Heart left ventricle (tissue), 16 donors: ENCODE data around the gene MGST2. TPM values are rescaled to one million over a fixed set of nuclear protein-coding genes. Genes with fewer than 3 reads are reported as not detected.

Experiments used
- ATAC-seq, 4 donors: fragments of 200-7000 bp; cut with Tn5 transposase; one replicate each; pipeline ENCODE4 v1.9.1; 2020 to 2022; ENCODE audit warnings: moderate library complexity in 4 of 4, mild to moderate bottlenecking in 3 of 4, moderate number of reproducible peaks in 1 of 4
- DNase-seq, 5 donors: peaks; one replicate each; pipeline ENCODE4 v3.0.0-alpha.2; 2020
- H3K27ac ChIP-seq, 12 donors: fragments of 200-600 bp; sonication (generic) in 4 of 12; one replicate each; pipeline versions ENCODE4 v1.5.0 to v1.8.0; 2016 to 2022; ENCODE audit warnings: mild to moderate bottlenecking in 2 of 12
- H3K27me3 ChIP-seq, 9 donors: fragments of 200-600 bp; sonication (generic) in 2 of 9; one replicate each; pipeline versions ENCODE4 v1.5.1 to v1.8.0; 2016 to 2022; ENCODE audit warnings: mild to moderate bottlenecking in 3 of 9
- H3K36me3 ChIP-seq, 9 donors: fragments of 200-600 bp; sonication (generic) in 2 of 9; one replicate each; pipeline versions ENCODE4 v1.5.0 to v1.8.0; 2018 to 2022; ENCODE audit warnings: mild to moderate bottlenecking in 2 of 9
- H3K4me1 ChIP-seq, 12 donors: fragments of 200-600 bp; sonication (generic) in 4 of 12; one replicate each; pipeline versions ENCODE4 v1.5.0 to v1.8.0; 2016 to 2022; ENCODE audit warnings: mild to moderate bottlenecking in 3 of 12
- H3K4me3 ChIP-seq, 12 donors: fragments of 200-600 bp; sonication (generic) in 4 of 12; one replicate each; pipeline versions ENCODE4 v1.5.0 to v1.8.0; 2017 to 2022; ENCODE audit warnings: mild to moderate bottlenecking in 9 of 12, moderate library complexity in 4 of 12
- H3K9me3 ChIP-seq, 12 donors: fragments of 200-600 bp; sonication (generic) in 4 of 12; one replicate each; pipeline versions ENCODE4 v1.5.0 to v1.8.0; 2016 to 2022; ENCODE audit warnings: mild to moderate bottlenecking in 1 of 12
- POLR2A ChIP-seq, 2 donors: fragments of 450-650 bp; IDR thresholded peaks; one replicate each; pipeline ENCODE4 v1.6.1; 2017; ENCODE audit warnings: antibody characterized with exemption in 2 of 2, mild to moderate bottlenecking in 2 of 2, moderate library complexity in 2 of 2
- WGBS, 4 donors: extraction: QIAGEN DNeasy Blood & Tissue Kit in 2 of 4; methylation state at CpG; one replicate each; pipeline versions ENCODE4 v1.1.5 to v1.1.7; 2013 to 2018; 5-methylcytosine and 5-hydroxymethylcytosine counted together
- intact Hi-C, 10 donors: fragments of 100-400 bp; cut with DNase I; formaldehyde crosslinking; loops; one replicate each; pipeline versions ENCODE4 v1.11.1 to v1.14.2; 2022
- polyA plus RNA-seq, 2 donors: library from polyadenylated mRNA; stranded (reverse); fragments of 200-250 nt; gene quantifications; one replicate each; pipeline ENCODE4 v1.2.3, GENCODE V29; 2013
- total RNA-seq, 9 donors: library from RNA; depleted of rRNA in 2 of 9; stranded (reverse); fragments of >200 nt in 2 of 9; fragmentation: NEBNext Ultra II Directional in 3 of 9; extraction: Animal tissue kit (Norgen Biotek cat#: 25700) in 3 of 9; gene quantifications; one replicate each; pipeline versions ENCODE4 v1.1.0 to v1.2.4, GENCODE V29; 2016 to 2023
- TF ChIP-seq, protein P1 (sequence below), 12 donors: fragments of 200-600 bp; sonication (generic) in 4 of 12; IDR thresholded peaks; one replicate each; pipeline versions ENCODE4 v1.5.0 to v1.8.0; 2018 to 2022; ENCODE audit warnings: antibody characterized with exemption in 12 of 12, mild to moderate bottlenecking in 5 of 12
- donor health status: ischemic (EF 13 %, LVEDD 7.1; RV severe dilation, severe dysfunction).
- donor health status: healthy with polysubstance abuse.
- donor health status: DM: no; HTN: yes; CAD: no.
- donor health status: DM: no; HTN: no; CAD: no.
- donor health status: ischemic (EF 25% LVEDD 6.9; RV normal size, moderate dysfunction).
- donor health status: ischemic (EF 25% LVEDD 5.7; RV mildly dilated, moderate dysfunction).
- donor health status: healthy.
- donor health status: DM: yes; HTN: yes; CAD: no.
- donor health status: ischemic (EF 35%, LVEDD 5.7; RV mildly dilated, moderate dysfunction).
- donor health status: nonischemic (EF 11% LVEDD 7.7; RV severe dilation, severe dysfunction).
- donor health status: DM: yes; HTN: yes; CAD: no.
- donor health status: PGD.
- donor health status: ischemic (EF 29% LVEDD 5.4; RV normal size, mild dysfunction).
- donor health status: nonischemic (EF 23%, LVEDD 6.1; RV moderate dilation, normal function).

MGST2 gene
- total and polyA plus RNA-seq, 11 donors: 86.6 to 209 (median 105) TPM

DNA sequence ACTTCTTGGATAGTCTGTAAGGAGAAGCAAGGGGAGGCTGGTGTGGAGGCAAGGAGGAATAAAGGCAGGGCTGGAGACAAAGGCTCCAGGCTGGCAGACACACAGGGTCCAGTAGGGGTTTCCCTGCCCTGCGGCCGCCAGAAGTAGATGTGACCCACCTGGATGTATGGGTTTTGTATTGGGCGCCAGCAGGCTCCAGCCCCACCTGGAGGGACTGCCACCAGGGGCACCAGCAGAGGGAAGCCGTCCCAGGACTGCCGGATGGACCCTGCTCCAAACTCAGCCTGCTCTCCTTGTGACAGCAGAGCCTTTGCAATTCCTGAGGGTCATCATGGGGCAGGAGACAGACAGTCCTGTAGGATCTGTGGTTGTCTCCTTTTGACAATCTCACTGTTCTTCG, 52.7 kb downstream of the MGST2 start:
- H3K4me1 ChIP-seq: peaks cover 0 to 29% (median 3%) of the 10 kb centered on the region in 12 donors
- intact Hi-C loops: no loop called here
- no peak for DNase-seq
- TF ChIP-seq, protein P1, sequence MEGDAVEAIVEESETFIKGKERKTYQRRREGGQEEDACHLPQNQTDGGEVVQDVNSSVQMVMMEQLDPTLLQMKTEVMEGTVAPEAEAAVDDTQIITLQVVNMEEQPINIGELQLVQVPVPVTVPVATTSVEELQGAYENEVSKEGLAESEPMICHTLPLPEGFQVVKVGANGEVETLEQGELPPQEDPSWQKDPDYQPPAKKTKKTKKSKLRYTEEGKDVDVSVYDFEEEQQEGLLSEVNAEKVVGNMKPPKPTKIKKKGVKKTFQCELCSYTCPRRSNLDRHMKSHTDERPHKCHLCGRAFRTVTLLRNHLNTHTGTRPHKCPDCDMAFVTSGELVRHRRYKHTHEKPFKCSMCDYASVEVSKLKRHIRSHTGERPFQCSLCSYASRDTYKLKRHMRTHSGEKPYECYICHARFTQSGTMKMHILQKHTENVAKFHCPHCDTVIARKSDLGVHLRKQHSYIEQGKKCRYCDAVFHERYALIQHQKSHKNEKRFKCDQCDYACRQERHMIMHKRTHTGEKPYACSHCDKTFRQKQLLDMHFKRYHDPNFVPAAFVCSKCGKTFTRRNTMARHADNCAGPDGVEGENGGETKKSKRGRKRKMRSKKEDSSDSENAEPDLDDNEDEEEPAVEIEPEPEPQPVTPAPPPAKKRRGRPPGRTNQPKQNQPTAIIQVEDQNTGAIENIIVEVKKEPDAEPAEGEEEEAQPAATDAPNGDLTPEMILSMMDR (IDR thresholded peaks at IDR 0.05): no peak
- no peak for TF ChIP-seq POLR2A (IDR thresholded peaks at IDR 0.05)
- peaks cover 0 to 32% (median 20%) of the 10 kb centered on the region in 9 donors for H3K36me3 ChIP-seq
- no peaks in the 10 kb centered on the region for H3K27me3 ChIP-seq
- H3K9me3 ChIP-seq: no peaks in the 10 kb centered on the region
- WGBS, 4 donors: 94 to 100% (median 97%) methylated on average over 4 to 6 of the region's 6 CpGs
- H3K27ac ChIP-seq: no peak overlapping the region
- no peak overlapping the region for H3K4me3 ChIP-seq
- peak in 1 of 4 donors; percentile 4 for ATAC-seq

DNA sequence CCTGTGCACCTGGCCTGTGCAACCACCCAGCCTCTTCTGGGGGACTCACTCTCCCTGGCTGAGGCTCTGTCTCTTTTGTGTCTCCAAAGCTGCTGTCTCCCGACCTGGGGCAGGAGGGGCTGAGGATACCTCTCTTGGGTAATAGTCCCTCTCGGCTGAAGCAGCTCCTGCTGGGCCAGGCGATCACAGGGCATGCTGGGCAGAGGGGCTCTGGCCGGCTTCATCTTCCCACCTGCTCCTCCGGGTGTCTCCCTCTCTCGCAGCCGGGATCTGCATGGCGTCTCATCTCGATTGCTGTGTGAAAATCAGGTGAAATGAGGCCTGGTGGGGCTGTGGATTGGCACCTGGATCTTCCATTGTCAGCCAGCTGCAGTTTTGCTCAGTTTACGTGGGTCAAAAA, 53.2 kb downstream of the MGST2 start:
- Histone ChIP-seq H3K4me3 (no peak overlapping the region), H3K9me3 (no peaks in the 10 kb centered on the region), H3K27me3 (no peaks in the 10 kb centered on the region), H3K27ac (no peak overlapping the region), H3K36me3 (peaks cover 0 to 36% (median 20%) of the 10 kb centered on the region in 9 donors), H3K4me1 (peaks cover 0 to 24% (median 3%) of the 10 kb centered on the region in 12 donors)
- intact Hi-C loops: no loop called here
- DNase-seq (no peak), ATAC-seq (peak in 1 of 4 donors; percentile 10)
- 88 to 91% (median 88%) methylated on average over 10 of the region's 10 CpGs for WGBS, 4 donors
- no peak for TF ChIP-seq POLR2A (IDR thresholded peaks at IDR 0.05)
- TF ChIP-seq, protein P1 (IDR thresholded peaks at IDR 0.05): no peak

DNA sequence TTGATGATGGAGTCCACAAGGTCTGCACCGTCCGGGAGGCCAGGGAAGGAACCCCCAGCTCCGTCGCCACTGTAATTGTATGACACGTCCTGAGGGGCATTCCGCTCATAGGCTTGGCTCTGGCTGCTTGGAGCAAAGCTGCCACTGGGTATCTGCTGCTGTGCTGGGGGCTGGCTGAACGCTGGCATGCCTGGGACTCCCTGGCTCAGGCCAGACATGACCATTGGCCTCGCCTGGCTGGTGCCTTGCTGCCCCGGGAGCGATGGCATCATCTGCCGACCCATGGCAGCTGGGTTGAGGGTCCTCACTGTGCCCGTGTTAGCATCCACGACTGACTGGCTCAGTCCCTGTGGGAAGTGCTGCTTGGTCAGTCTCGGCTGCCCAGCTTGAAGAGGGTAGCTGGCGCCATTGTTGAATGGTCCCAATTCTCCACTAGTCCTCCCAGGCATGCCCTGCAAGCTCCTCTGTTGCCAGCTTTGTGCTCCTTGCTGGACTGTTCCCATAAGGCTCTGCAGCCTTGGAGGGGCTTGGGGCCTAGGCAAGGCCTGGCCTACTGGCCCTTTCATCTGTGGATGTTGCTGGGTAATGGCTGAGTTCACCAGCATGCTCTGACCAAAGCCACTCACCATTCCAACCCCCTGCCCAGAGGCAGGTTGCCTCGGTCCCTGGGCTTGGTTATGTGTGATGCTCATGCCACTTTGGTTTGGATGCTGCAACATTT, 53.9 kb downstream of the MGST2 start:
- ATAC-seq: peak in 2 of 4 donors; percentile 10 to 16
- intact Hi-C loops: no loop called here

DNA sequence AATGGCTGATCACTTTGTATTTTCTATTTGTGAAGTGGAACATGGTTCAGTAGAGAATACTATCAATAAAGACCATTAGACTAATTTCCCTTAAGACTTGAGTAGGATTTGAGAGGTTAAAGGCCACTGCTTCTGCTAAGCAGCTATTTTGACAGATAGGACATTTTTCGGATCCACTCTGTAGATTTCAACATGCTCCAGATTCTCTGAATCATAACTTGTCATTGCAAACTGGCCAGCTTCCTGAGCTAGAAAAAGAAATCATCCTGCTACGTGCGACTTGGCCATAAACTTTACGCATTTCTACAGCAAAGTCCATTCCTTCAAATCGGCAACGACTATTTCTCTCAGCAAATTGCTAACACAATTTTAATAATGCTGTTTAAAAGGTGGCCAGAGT, 55.2 kb downstream of the MGST2 start:
- peaks cover 0 to 10% (median 2%) of the 10 kb centered on the region in 12 donors for H3K4me1 ChIP-seq
- ATAC-seq (no peak), DNase-seq (no peak)
- no peak overlapping the region for H3K4me3 ChIP-seq
- H3K9me3 ChIP-seq: no peaks in the 10 kb centered on the region
- intact Hi-C loops: no loop called here
- H3K27ac ChIP-seq: peak overlapping the region in 1 of 12 donors; percentile 23
- H3K36me3 ChIP-seq: peaks cover 0 to 50% (median 26%) of the 10 kb centered on the region in 9 donors
- TF ChIP-seq, protein P1 (IDR thresholded peaks at IDR 0.05): no peak
- no peak for TF ChIP-seq POLR2A (IDR thresholded peaks at IDR 0.05)
- 73 to 84% (median 76%) methylated on average over 6 of the region's 6 CpGs for WGBS, 4 donors
- no peaks in the 10 kb centered on the region for H3K27me3 ChIP-seq

More for the DNA sequence above, 53.9 kb downstream of the MGST2 start:
- H3K27ac ChIP-seq: no peak overlapping the region
- TF ChIP-seq, protein P1 (IDR thresholded peaks at IDR 0.05): no peak
- no peak for TF ChIP-seq POLR2A (IDR thresholded peaks at IDR 0.05)
- peaks cover 0 to 18% (median 3%) of the 10 kb centered on the region in 12 donors for H3K4me1 ChIP-seq
- no peaks in the 10 kb centered on the region for H3K9me3 ChIP-seq
- 93 to 97% (median 97%) methylated on average over 10 to 16 of the region's 16 CpGs for WGBS, 4 donors
- no peaks in the 10 kb centered on the region for H3K27me3 ChIP-seq
- H3K36me3 ChIP-seq: peaks cover 0 to 40% (median 21%) of the 10 kb centered on the region in 9 donors
- no peak for DNase-seq
- H3K4me3 ChIP-seq: no peak overlapping the region
